ENCODE measurements around the gene FAM124B. TPM values are rescaled to one million over a fixed set of nuclear protein-coding genes. Genes with fewer than 3 reads are reported as not detected.

The FAM124B gene
- total RNA-seq, 4 donors from 2014 or later, result 0.41 to 0.95 (median 0.60) TPM; not detected in 1

DNA sequence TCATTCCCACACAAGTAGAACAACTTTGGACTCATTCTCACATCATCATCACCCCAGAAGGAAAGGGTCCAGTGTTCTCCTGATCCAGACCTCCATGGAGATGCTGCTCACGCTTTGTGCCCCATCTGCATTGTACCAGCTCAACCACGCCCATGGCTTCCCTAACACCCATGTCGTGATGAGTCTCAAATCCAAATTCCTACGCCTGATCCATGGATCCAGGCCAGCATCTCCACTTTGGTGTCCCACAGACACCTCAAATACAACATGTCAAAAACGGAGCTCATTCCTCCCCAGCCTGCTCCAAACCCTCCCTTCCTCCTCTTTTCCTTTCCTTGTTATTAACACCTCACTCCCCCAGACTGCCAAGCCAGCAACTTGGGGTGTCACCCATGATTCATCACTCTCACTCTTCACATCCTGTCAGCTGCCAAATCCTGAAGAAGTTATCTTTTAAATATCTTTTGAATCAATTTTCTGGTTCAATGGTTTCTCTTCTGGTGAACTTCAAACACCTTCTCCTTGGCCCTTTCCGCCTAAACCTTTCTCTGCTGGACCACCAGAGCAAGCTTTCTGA, 30.2 kb upstream of the FAM124B start:
- intact Hi-C loops (cut with DNase I; ENCODE audit: low total_unique reads) (no loop called here), in situ Hi-C loops (cut with MboI; ENCODE audit: low pct_ligation_motif_present in 1 of 4, low pct_unique_long_range_greater_than_20kb in 1 of 4, low sequenced_read_pairs in 3 of 4) (no loop called here)
- no peak for TF ChIP-seq POLR2A (IDR thresholded peaks at IDR 0.05)
- no peak for TF ChIP-seq CTCF (IDR thresholded peaks at IDR 0.05)
- no peak for TF ChIP-seq POLR2AphosphoS5 (IDR thresholded peaks at IDR 0.05)
- no peak for TF ChIP-seq EP300 (IDR thresholded peaks at IDR 0.05; ENCODE audit: low read depth)
- Histone ChIP-seq H3K4me1 (no peaks in the 10 kb centered on the region), H3K27me3 (no peaks in the 10 kb centered on the region), H3K27ac (no peak overlapping the region), H3K36me3 (no peaks in the 10 kb centered on the region), H3K9me3 (no peaks in the 10 kb centered on the region), H3K4me3 (no peak overlapping the region)
- DNase-seq, result no peak
- WGBS, 2 donors (ENCODE audit: low coverage in 1 of 2), result 84 to 100% methylated on average over 3 to 6 of the region's 6 CpGs

- no peaks in the 10 kb centered on the region for H3K36me3 ChIP-seq
- H3K27ac ChIP-seq, result no peak overlapping the region
- in situ Hi-C loops (cut with MboI; ENCODE audit: low pct_ligation_motif_present in 1 of 4, low pct_unique_long_range_greater_than_20kb in 1 of 4, low sequenced_read_pairs in 3 of 4) (no loop called here), intact Hi-C loops (cut with DNase I; ENCODE audit: low total_unique reads) (no loop called here)
- 65% methylated on average over 2 of the region's 2 CpGs; no CpG with 5 or more reads in 1 of the 2 donors for WGBS, 2 donors (ENCODE audit: low coverage in 1 of 2)
- H3K4me1 ChIP-seq, result no peaks in the 10 kb centered on the region
- H3K9me3 ChIP-seq, result no peaks in the 10 kb centered on the region
- TF ChIP-seq POLR2AphosphoS5 (IDR thresholded peaks at IDR 0.05), result no peak
- TF ChIP-seq CTCF (IDR thresholded peaks at IDR 0.05), result no peak
- no peak for TF ChIP-seq EP300 (IDR thresholded peaks at IDR 0.05; ENCODE audit: low read depth)
- TF ChIP-seq POLR2A (IDR thresholded peaks at IDR 0.05), result no peak
- no peak for DNase-seq
- H3K4me3 ChIP-seq, result no peak overlapping the region
- no peaks in the 10 kb centered on the region for H3K27me3 ChIP-seq
Observed at GRCh38 chr2:224429441-224429810, 27.5 kb upstream of the FAM124B start.

DNA sequence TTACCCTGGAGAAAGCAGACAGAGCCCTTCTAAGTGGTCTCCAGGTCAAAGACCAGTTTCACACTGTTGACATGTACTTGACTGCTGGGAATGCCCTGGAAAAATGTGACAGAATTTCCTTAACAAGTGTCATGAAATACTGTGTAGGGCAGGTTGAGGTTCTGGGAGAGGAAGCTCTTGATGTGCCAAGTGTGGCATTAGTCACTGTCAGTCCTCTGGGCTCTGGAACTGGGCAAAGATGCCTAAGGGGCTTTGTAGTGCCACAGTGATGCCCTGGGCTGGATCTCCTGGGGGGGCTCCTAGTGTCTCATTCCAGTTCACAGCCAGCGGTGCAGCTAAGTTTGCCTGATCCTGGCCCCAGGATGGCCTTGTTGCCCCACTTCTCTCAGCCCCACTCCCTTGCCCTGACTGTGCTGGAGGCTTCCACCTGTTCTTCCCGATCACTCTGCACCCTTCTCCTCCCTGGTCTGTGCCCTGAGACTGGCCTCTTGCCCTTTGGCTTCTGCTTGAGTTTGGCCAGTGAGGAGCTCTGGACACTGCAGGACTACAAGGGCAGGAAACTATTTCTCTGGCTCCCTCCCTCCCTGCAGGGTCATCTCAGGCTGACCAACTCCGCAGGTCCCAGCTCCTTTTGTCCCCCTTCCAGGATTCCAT, 27.0 kb upstream of the FAM124B start:
- no peaks in the 10 kb centered on the region for H3K27me3 ChIP-seq
- H3K9me3 ChIP-seq, result no peaks in the 10 kb centered on the region
- H3K27ac ChIP-seq, result no peak overlapping the region
- TF ChIP-seq POLR2A (IDR thresholded peaks at IDR 0.05) (no peak), POLR2AphosphoS5 (IDR thresholded peaks at IDR 0.05) (no peak)
- intact Hi-C loops (cut with DNase I; ENCODE audit: low total_unique reads) (no loop called here), in situ Hi-C loops (cut with MboI; ENCODE audit: low pct_ligation_motif_present in 1 of 4, low pct_unique_long_range_greater_than_20kb in 1 of 4, low sequenced_read_pairs in 3 of 4) (no loop called here)
- no peaks in the 10 kb centered on the region for H3K36me3 ChIP-seq
- 68% methylated on average over 3 of the region's 3 CpGs; no CpG with 5 or more reads in 1 of the 2 donors for WGBS, 2 donors (ENCODE audit: low coverage in 1 of 2)
- no peak overlapping the region for H3K4me3 ChIP-seq
- no peaks in the 10 kb centered on the region for H3K4me1 ChIP-seq
- DNase-seq, result no peak

GRCh38 chr2:224427471-224427870, 25.6 kb upstream of the FAM124B start:
- in situ Hi-C loops (cut with MboI; ENCODE audit: low pct_ligation_motif_present in 1 of 4, low pct_unique_long_range_greater_than_20kb in 1 of 4, low sequenced_read_pairs in 3 of 4), result no loop called here
- no peak for TF ChIP-seq POLR2A (IDR thresholded peaks at IDR 0.05)
- no peak for TF ChIP-seq CTCF (IDR thresholded peaks at IDR 0.05)
- TF ChIP-seq POLR2AphosphoS5 (IDR thresholded peaks at IDR 0.05), result no peak
- intact Hi-C loops (cut with DNase I; ENCODE audit: low total_unique reads), result no loop called here
- H3K9me3 ChIP-seq, result no peaks in the 10 kb centered on the region
- H3K27me3 ChIP-seq, result no peaks in the 10 kb centered on the region
- no peak overlapping the region for H3K4me3 ChIP-seq
- no peak overlapping the region for H3K27ac ChIP-seq
- no peaks in the 10 kb centered on the region for H3K36me3 ChIP-seq
- no peak for DNase-seq
- 60 to 67% methylated on average over 3 to 4 of the region's 4 CpGs for WGBS, 2 donors (ENCODE audit: low coverage in 1 of 2)
- H3K4me1 ChIP-seq, result no peaks in the 10 kb centered on the region
